ENCODE results near the gene RSPH10B2.
"Not testable (repeated sequence)": the region's sequence is repeated elsewhere in the genome, so short reads cannot be mapped to it uniquely, and the experiment has no call there.

- not testable (repeated sequence) for TF ChIP-seq TAF1 (IDR thresholded peaks at IDR 0.05; ENCODE audit: borderline replicate concordance, low read depth, low read length); POLR2A (IDR thresholded peaks at IDR 0.05; ENCODE audit: low read depth, low read length)
Measured at GRCh38 chr7:6829616-6830015, 75.7 kb downstream of the RSPH10B2 start.

Measured in GM12892 (cell line).